Central memory CD4-positive, alpha-beta T cell (primary cell): Measurements from ENCODE around the gene RTN4R.

Experiments
- DNase-seq: peaks from one replicate; pipeline ENCODE4 v3.0.0; 2022

RTN4R gene

DNA sequence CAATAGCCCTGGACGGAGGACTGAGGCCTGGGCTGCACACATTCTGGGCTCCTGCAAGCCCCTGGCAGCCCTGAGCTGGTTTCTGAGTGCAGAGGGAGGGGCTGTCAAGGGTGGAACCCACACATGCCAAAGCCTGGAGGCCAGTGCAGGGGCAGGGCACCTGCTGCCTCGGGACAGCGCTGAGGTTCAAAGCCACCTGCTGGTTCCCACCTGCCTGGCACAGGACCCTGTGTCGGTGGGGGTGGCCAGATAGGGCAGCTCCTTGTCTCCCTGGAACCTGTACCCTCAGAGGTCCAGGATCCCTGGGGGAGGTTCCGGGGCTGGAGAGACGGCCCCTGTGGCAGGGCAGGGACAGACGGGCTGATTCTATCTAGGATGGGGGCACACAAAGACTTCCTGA is 40.8 kb downstream of the RTN4R start:
- DNase-seq: no peak

GRCh38 chr22:20226760-20227350 is 41.3 kb downstream of the RTN4R start:
- no peak for DNase-seq

- no peak for DNase-seq
Measured at GRCh38 chr22:20226077-20226716, 41.9 kb downstream of the RTN4R start.

- no peak for DNase-seq
Measured at GRCh38 chr22:20225693-20225966, 42.5 kb downstream of the RTN4R start.

- no peak for DNase-seq
Measured at GRCh38 chr22:20224917-20225692, 43.0 kb downstream of the RTN4R start.

GRCh38 chr22:20224256-20224626 is 43.9 kb downstream of the RTN4R start:
- DNase-seq: no peak

- DNase-seq: no peak
Measured at GRCh38 chr22:20223421-20224255, 44.5 kb downstream of the RTN4R start.

- no peak for DNase-seq
Measured at GRCh38 chr22:20222764-20223420, 45.2 kb downstream of the RTN4R start.

DNA sequence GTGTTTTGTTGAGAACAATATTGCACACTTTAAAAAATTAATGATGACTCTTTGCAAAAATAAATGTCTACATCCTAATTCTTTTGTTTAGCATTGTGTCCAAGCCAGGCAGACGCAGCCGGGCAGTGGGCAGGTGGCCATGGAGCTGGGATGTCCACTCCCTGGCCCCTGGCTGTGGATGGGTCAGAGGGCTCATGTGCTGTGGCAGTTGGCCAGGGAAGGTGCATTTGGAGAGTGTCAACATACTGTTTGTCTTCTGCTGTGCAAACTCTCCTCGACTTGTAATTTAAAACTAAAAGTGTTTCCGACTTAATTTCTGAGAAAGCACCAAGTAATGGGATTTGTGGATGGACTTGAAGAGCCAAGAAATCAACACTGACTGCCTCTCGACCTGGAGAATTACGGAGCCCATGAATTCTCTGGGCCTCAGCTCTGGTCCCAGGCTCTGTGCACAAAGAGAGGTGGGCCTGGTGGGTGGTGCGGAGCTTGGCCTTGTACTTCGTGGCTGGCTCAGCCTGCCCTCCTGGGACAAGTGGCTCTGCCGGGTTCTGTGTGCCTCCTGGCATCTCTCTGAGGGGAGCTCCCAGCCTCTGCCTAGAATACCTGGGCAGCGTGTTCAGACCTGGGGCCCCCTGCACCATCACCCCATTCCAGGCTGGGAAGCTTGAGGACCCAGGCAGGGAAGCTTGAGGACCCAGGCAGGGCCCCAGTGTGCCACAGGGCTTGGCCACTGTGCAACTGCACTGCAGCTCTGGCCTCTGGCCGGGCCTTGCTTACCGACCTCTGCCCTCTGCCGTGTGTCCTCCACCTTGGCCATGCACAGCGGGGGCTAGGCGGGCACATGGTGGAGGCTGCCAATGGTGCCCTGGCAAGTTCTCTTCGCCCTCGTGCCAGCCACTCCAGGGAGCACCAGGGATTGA is 46.4 kb downstream of the RTN4R start:
- DNase-seq: no peak

DNA sequence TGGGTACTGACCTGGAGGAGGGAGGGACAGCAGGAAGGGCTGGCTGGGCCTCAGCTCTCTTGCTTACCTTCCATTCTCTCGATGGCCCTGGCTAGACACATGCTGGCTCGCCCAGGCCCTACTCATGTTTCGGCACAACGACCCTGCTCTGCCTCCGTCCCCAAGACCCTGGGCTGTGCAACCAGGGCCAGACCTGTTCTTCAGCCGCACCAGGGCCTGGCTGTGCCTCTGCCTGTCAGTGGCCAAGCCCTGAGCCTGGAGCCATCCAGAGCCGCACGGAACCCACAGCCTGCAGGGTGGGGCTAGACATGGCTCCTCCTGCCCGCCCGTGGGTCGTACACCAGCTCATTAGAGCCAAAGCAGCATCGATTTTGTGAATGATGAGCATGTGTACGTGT is 47.5 kb downstream of the RTN4R start:
- DNase-seq: no peak

GRCh38 chr22:20219667-20220628 is 48.2 kb downstream of the RTN4R start:
- no peak for DNase-seq

- no peak for DNase-seq
Measured at GRCh38 chr22:20218987-20219386, 49.1 kb downstream of the RTN4R start.

DNA sequence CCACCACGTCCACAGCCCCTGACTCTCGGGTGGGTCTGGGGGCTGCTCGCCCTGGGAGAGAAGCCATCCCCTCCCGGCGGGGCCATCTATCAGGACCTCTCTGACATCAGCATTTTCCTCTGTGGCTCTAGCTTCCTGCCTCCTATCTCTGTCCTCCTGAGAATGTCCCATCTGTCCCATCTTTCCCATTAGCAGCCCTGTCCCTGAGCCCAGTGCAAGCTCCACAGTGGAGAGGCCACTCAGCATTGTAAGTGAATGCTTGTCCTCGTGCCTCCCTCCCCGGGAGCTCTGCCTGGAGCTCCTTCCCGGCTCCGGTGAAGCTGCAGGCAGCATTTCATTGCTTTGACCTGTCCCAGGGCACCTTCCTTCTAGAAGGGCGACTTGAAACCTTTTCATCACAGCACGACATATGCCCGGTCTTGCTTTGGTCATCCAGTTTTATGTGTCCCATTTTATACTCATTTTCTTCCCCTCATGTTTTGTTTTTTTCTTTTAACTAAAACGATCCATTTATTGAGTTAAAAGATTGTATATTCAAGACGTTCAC is 49.7 kb downstream of the RTN4R start:
- DNase-seq: no peak

DNA sequence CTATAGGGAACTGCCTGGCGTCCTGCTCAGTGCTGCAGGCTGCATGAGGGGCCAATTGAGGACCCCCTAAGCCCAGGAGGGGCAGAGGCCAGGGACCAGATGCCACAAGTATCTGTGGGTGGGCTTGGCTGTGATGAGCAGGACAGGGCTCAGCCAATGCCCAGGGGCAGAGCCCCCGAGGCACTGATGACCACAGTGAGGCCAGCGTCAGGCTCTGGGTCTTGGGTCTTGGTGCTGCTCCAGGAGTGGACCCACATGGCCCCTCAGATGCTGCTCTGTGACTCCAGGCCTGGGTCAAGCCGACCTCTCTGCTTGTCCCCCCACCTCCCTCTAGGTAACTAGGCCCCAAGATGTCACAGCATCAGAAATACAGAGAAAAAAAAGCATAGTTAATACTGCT is 50.6 kb downstream of the RTN4R start:
- no peak for DNase-seq

- DNase-seq: no peak
Measured at GRCh38 chr22:20216863-20217499, 51.1 kb downstream of the RTN4R start.

DNA sequence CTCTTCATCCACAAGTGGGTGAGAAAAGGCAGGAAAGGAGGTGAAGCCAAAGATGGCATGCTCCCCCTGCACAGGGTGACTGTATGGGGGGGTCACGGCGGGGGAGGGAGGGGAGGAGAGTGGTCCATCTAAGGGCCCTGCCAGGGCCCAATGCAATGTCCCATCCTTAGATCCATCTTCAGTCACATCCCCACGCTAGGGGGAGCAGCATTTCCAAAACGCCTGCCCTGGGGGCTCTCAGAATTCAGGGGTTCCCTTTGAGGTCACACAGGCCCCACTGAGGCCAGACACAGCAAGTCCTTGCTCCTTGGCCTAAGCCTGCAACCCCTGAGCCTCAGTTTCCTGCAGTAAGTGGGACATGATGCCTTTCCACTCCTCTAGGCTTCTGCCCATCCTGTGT is 52.4 kb downstream of the RTN4R start:
- DNase-seq: no peak

DNA sequence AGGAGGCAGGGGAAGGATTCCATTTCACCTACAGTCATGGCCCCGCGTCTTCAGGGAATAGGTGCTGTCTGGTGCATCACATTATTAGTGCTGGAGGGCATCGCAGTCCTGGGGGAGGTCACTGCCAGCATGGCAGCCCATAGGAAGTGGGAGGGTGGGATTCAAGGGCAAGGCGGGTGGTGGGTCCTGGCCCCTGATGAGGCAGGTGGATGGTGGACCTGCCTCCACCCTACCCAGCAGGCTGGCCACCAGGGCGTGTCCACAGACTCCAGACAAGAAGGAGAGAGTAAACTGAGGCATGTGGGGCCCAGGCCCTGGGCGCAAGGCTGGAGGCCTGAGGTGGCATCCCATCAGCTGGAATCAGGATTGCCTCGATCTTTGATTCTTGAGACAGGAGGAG is 53.3 kb downstream of the RTN4R start:
- DNase-seq: no peak

DNA sequence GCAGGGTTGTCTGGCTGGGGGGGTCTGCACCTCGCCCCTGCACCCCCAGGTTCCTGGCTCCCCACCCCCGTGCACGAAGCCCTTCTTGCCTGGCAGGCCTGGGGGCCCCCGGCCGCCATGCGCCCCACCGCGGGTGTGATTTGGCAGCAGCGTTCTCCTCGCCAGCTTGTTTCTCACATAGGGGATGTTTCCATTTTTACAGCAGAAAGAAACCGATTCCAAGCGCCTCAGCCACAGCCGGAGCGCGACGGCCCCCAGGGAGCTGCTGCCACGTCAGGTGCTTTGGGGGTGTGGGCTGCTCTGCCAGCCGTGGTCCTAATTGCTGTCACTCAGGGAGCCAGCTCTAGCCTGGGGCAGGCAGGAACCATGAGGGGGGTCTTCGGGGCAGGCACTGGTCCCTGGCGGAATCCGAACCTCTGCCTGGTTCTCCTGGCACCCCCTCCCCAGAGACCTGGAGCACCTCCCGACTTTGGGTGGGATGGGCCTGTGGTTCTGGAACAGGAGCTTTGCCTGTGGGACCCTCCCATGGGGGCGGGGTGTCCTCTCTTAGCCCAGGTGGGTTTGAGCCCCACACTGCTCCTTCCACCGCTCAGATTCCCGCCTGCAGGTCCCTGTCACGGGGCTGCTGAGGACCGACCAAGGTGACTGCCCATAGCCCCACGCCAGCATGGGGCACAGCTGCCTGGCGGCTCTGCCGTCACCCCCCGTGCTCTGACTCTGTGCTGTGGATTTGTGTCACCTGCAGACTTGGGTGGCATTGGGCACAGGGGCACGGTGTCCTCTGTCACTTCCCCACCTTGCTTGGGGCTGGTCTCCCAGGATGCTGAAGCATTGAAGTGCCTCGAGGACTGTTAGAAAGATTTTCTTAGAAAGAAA is 54.0 kb downstream of the RTN4R start:
- DNase-seq: no peak
